ENCODE results near the gene KCNS3.

The KCNS3 gene

GRCh38 chr2:17878281-17879136 is at the start of gene KCNS3:
KCNS3 (plus strand) TSS chr2:17878667; CDS start chr2:17931009, 52,342 bp downstream.
- DNase-seq: peak; percentile 51

- DNase-seq: peak; percentile 78
Measured at GRCh38 chr2:17830053-17831034, 48.1 kb upstream of the KCNS3 start.

DNA sequence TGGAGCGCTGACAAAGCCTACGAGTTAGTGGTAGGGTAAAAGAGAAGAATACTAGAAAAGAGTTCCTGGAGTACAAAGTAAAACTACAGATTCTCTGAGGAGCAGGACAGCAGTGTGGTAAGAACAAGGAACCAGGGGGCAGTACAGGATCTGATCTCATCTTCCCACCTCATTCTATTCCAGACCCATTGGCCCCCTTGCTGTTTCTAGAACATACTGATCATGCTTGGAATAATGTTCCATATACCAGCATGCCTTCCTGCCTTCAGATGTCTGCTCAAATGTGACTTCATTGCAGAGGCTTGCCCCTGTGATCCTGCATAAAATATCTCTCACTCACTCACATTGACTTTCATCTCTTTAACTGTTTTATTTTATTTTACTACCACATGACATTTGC is 43.0 kb upstream of the KCNS3 start:
- DNase-seq: no peak

- DNase-seq: no peak
Measured at GRCh38 chr2:17839959-17840358, 38.5 kb upstream of the KCNS3 start.

DNA sequence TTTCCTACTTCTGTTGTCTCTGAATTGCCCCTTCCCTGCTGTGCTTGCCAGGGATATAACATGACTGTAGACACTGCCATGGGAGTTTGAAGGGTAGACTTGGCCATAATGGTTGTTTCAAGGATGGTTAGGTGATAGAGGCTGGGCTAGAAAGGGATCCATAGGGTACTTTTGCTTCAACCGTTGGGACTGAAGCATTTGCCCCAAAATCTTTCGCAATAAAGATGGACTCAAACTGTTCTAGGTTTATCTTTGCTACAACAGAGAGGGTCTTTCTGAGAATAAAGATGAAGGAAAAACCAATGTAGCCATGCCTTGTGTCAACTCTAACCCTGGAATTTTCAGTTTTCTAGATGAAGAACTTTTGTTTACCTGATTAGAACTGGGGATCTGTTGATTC is 35.0 kb upstream of the KCNS3 start:
- DNase-seq: no peak

DNA sequence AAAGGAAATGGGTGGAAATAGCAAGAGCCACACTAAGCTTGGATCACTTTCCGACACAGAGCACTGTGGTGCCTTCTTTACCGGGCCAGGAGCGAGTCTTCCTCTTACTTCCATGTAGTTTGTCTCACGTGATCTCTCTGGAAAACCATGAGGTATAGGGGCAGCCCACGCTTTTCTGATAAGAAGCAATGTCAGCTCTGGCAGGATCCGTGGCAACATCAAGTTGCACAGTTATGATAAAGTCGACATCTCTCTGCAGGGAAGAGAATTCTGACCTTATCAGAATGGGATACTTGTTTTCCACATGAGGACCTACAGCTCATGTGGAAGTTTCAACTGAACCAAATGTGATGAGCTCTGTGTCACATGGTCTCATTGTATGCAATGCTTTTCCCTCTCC is 32.7 kb upstream of the KCNS3 start:
- no peak for DNase-seq

DNA sequence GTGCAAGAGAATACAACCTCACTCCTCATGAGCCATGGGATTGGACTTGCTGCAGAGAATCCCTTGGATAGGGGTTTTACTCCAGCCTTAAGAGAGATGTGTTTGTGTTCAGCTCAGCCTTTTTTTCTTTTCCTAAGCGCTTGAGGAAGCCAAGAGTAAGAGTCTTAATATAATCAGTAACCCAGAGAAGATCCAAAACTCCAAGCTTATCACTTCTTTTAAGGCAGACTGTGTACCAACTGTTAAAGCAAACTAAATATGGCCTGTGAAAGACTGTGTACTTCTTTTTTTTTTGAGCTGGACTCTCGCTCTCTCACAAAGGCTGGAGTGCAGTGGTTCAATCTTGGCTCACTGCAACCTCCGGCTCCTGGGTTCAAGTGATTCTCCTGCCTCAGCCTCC is 31.8 kb upstream of the KCNS3 start:
- no peak for DNase-seq

DNA sequence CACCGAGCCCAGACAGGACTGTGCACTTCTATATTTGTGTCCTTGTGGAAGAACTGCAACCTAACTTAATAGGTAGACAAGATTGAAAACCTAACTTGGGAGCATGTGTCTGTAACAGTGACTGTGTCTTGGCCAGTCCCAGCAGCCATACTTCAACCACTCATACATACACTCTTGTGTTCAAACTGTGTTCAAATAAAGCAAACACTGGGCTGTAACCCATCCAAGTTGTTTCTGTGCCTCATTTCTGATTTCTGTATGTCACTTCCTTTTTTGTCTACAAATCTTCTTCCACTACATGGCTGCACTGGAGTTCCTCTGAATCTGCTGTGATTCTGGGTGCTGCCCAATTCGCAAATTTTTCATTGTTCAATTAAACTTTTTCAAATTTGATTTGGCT is 31.2 kb upstream of the KCNS3 start:
- DNase-seq: no peak

DNA sequence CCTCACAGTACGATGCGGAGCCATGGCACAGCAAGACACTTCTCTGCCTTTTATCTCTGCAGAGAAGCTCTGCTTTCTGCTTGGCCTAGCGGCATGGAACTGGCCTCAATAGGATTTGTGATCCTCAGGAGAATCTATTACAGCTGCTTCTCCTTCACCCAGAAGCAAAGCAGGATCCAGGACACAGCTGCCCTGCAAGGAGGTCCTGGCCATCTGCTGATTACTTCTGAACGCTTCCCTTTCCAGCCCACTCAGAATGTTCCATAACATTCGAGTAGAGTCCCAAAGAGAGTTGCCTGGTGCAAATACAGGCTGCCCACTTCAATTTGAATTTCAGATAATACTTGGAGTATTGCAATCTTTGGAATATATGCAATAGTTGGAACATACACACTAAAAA is 29.2 kb upstream of the KCNS3 start:
- DNase-seq: no peak

DNA sequence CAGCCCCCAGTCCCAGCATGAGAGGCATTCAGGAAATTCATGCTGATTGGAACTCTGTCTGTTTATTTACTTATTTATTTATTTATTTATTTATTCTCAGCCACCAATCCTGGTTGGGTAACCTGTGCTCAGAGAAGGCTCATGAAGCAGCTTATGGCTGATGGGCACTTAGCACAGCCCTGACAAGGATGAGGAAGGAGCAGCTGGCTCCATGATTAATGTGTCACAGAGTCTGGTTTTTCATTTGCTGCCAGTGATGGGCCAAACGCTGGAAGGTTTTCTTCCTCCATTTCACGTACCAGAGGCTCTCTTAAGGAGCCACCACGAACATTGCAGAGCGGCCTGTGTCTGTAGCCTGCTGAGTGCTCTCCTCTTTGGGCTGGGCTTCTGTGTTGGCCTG is 28.3 kb upstream of the KCNS3 start:
- no peak for DNase-seq

DNA sequence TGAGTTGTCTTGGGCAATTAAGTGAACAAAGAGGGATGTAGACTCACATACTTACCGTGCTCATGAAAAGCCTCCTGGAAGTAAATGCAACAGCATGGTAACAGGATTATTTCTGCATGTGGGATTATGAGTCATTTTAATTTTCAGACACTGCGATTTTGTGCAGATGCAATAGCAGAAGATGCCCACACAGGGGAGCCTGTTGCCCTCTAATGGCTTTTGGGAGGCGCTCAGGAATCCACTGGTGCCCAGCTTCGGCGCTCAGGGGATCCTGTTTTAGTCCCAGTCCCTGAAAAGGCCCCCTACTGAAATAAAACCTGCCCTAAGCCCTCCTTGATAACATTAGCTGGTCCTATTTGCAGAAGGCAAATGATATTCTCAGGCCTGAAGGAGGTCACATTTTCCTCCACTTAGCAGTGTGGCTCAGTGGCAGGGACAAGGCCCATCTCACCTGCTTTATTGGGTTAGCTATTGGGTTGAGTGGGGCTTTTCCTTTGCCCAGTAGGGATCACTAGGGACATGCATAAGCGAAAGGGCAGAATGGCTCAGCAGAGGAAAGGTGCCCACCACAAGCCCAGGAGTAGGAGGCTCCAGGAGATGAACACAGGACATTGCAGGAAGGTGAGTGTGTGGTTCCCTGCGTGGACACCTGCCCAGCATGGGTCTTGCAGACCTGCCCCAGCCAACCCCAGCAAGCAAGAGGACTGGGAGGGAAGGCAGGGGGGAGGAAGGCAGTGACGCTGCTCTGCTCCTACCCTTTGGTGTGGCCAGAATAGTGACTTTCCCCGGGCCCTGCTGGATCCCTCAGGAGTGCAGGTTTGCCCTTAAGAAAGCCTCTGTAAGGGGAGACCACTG is 26.5 kb upstream of the KCNS3 start:
- peak; percentile 74 for DNase-seq

DNA sequence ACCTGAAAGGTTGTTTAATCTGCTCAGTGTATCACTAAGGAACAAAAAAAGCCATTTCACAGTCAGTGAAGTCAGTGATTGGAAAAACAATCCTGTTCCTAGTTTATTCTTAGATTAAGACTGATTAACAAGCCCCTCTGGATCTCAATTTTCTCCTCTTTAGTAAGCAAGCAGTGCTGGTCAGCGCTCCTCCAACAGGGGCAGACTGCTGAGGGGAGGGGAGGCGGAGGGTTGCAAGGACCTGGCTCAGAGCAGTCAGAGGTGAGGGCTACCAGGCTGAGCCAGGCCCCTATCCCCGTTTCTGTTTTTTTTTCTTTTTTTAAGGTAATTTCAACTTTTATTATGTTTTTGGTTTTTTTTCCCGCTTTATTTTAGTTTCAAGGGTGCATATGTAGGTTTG is 24.7 kb upstream of the KCNS3 start:
- no peak for DNase-seq

DNA sequence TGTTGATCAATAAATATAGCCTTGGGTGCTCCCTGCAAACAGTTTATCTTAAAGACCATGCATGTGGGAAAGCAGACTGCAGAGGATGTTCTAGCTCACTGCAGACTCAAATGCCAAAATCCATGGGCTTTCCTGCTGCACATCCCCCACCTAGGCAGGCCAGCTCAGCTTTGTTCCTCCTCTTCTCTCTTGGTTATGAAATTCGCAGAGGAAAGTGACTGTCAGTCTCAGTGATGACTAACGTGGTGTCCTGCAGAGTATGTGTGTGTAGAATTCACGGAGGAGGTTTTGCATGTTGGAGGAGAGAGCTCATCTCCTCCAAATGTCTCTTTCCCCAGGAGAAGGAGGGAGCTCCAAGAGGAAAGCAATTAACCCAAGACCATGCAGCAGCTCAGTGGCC is 21.4 kb upstream of the KCNS3 start:
- peak; percentile 70 for DNase-seq

DNA sequence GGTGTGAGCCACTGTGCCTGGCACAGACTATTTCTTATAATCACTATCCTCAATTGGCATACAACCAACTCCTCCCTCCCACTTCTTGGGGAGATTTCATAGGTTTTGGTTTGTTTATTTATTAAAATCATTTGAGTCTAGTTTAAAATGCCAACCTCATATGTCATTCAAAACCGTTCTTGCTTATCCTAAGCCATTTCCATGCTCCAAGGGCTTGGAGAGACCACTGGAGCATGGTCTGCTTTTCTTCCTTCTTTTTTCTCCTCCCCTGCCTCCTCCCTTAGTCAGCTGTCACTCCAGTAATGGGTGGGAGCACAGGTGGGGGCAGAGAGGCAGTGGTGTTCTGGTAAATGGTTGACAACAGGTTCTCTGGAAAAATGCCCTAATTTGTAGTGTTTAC is 20.4 kb upstream of the KCNS3 start:
- DNase-seq: no peak

DNA sequence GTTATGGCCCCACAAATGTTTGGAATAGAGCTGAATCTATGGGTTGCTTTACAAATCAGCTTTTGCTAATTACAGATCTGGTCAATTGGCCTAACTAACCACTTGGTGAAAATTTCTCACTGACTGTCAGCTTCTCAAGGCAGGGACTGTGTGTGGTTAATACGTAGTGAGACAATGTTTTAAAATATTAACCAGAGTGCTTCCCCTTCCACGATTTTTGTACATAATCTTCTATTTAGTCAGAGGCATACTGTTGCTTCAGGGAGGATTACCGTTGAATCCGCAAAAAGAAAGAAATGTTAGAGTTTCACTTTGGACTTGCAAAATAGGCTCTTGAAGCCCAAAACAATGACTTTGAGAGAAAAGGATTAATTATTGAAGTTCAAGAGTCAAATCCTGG is 14.9 kb upstream of the KCNS3 start:
- no peak for DNase-seq

DNA sequence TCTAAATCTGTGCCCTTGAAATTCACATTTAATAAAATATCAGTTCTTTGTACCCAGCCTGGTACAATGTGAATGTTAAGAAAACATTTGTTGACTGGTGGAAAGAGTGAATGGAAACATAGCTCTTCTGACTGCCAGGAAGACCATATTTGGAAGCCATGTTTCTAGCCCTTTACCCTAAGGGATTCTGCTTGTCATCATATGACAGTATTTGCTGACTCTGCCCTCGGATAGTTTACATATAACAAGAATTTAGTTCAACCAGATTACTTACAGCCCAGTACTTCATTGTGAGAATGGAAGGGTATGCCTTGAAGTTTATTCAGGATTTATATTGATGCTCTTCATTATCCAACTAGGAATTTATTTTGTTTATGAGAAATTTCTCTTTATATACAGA is 13.8 kb upstream of the KCNS3 start:
- DNase-seq: no peak

- DNase-seq: no peak
Measured at GRCh38 chr2:17867133-17867532, 11.3 kb upstream of the KCNS3 start.

GRCh38 chr2:17869128-17869527 is 9.3 kb upstream of the KCNS3 start:
- DNase-seq: peak; percentile 26

DNA sequence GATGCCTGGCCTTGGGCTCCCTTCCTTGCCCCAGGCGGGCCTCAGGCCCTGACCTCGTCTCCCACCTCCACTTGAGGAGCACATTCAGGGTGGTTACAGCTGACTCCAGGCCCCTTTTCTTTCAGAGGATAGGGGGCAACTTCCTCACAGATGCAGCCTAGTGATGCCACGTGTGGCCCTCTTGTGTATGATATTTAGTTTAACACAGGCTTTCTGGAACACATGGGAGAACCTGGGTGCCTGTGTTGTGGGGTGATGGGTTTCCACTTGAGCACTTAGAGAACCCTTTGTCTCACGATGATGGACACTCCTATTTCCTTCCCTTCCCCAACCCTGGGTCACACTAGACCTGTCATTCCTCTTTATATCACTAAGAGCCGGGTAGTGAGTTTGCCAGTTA is 6.8 kb upstream of the KCNS3 start:
- DNase-seq: no peak

GRCh38 chr2:17873021-17873420 is 5.4 kb upstream of the KCNS3 start:
- DNase-seq: no peak

DNA sequence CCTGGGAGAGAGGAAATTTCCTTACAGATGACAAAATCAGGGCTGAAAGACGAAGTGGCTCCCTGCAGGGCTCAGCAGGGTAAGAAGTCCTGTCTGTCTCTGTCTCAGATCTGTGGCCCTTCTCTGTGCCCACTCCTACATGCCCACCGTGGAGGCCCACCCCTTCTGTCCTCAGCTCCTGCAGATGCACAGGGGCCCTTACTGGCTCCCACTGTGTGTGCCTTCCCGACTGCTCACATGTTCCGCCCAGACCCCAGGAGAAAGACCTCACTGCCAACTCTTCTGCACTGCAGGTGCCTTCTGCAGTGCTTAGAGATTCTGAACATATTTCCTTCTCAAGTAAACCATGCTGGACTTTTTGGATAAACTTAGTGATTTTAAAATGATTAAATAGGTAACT is 1.9 kb upstream of the KCNS3 start:
- no peak for DNase-seq

- no peak for DNase-seq
Measured at GRCh38 chr2:17877811-17878280, 621 bp upstream of the KCNS3 start.
